HTR-8/SVneo (cell line): Measurements from ENCODE around the gene FOXO6.

Source experiments
- DNase-seq: peaks from one replicate; pipeline ENCODE4 v3.0.0; 2011; ENCODE audit warnings: low spot score, mixed read lengths; ENCODE audit not compliant: insufficient read length
- FAIRE-seq: peaks from 2 replicates; lab custom pipeline; 2011; peaks lifted over from hg19 to GRCh38; lab: Jason Lieb, UNC

FOXO6 gene

GRCh38 chr1:41418857-41419583, 57.8 kb downstream of the FOXO6 start:
- FAIRE-seq, result peak; percentile 97

GRCh38 chr1:41419584-41420295, 58.5 kb downstream of the FOXO6 start:
- DNase-seq (no peak), FAIRE-seq (peak; percentile 48)

More at GRCh38 chr1:41418857-41419583, 57.8 kb downstream of the FOXO6 start:
- peak; percentile 88 for DNase-seq

- DNase-seq (no peak), FAIRE-seq (no peak)
Measured at GRCh38 chr1:41420351-41420750, 59.1 kb downstream of the FOXO6 start.

GRCh38 chr1:41420860-41421259, 59.6 kb downstream of the FOXO6 start:
- DNase-seq, result no peak
- FAIRE-seq, result no peak

- FAIRE-seq (no peak), DNase-seq (no peak)
Measured at GRCh38 chr1:41422306-41422705, 61.1 kb downstream of the FOXO6 start.

- FAIRE-seq (peak; percentile 26), DNase-seq (no peak)
Measured at GRCh38 chr1:41423511-41424191, 62.4 kb downstream of the FOXO6 start.

GRCh38 chr1:41424581-41425118, 63.4 kb downstream of the FOXO6 start:
- FAIRE-seq, result peak; percentile 100

GRCh38 chr1:41425369-41425768, 64.1 kb downstream of the FOXO6 start:
- no peak for FAIRE-seq
- DNase-seq, result no peak

More at GRCh38 chr1:41424581-41425118, 63.4 kb downstream of the FOXO6 start:
- no peak for DNase-seq

- FAIRE-seq (no peak), DNase-seq (no peak)
Measured at GRCh38 chr1:41426201-41426890, 65.1 kb downstream of the FOXO6 start.

GRCh38 chr1:41427122-41427913, 66.1 kb downstream of the FOXO6 start:
- no peak for FAIRE-seq
- no peak for DNase-seq

GRCh38 chr1:41427916-41428737, 66.9 kb downstream of the FOXO6 start:
- FAIRE-seq (no peak), DNase-seq (no peak)

- FAIRE-seq (no peak), DNase-seq (no peak)
Measured at GRCh38 chr1:41428738-41429640, 67.8 kb downstream of the FOXO6 start.

- DNase-seq (no peak), FAIRE-seq (no peak)
Measured at GRCh38 chr1:41429641-41430035, 68.4 kb downstream of the FOXO6 start.

- FAIRE-seq (no peak), DNase-seq (no peak)
Measured at GRCh38 chr1:41430069-41430468, 68.8 kb downstream of the FOXO6 start.

- DNase-seq, result no peak
Measured at GRCh38 chr1:41430582-41430981, 69.3 kb downstream of the FOXO6 start.

GRCh38 chr1:41431490-41432350, 70.5 kb downstream of the FOXO6 start:
- no peak for DNase-seq
- no peak for FAIRE-seq

More at GRCh38 chr1:41430582-41430981, 69.3 kb downstream of the FOXO6 start:
- FAIRE-seq, result no peak
